WTC11 (cell line): ENCODE results near the gene MX2. TPM values are rescaled to one million over a fixed set of nuclear protein-coding genes. Genes with fewer than 3 reads are reported as not detected.

Experiments
- ATAC-seq: fragments of 200-7000 bp; cut with Tn5 transposase; 2 replicates; pipeline ENCODE4 v1.10.0; 2021; ENCODE audit warnings: mild to moderate bottlenecking, moderate library complexity
- CTCF ChIA-PET: fragments of 300-600 bp; sonication (Branson Sonifier 250); formaldehyde crosslinking; loops from one replicate; lab custom pipeline; 2021; ENCODE audit warnings: antibody characterized with exemption; lab: Charles Lee
- POLR2A ChIA-PET: fragments of 350-600 bp; sonication (Branson Sonifier 250); formaldehyde crosslinking; loops from one replicate; lab custom pipeline; 2021; ENCODE audit warnings: antibody characterized with exemption; lab: Charles Lee
- DNase-seq: peaks from one replicate; pipeline ENCODE4 v3.0.0; 2021; ENCODE audit warnings: low spot score
- H3K27ac Mint-ChIP-seq: 2 replicates; pipeline ENCODE4 v1.8.0; 2021; ENCODE audit warnings: mixed read lengths
- H3K27me3 Mint-ChIP-seq: 2 replicates; pipeline ENCODE4 v1.8.0; 2021; ENCODE audit warnings: low read depth, mild to moderate bottlenecking, moderate library complexity, mixed read lengths
- H3K36me3 Mint-ChIP-seq: 2 replicates; pipeline ENCODE4 v1.8.0; 2021; ENCODE audit warnings: mixed read lengths
- H3K4me1 Mint-ChIP-seq: 2 replicates; pipeline ENCODE4 v1.8.0; 2022; ENCODE audit warnings: mixed read lengths
- H3K4me3 Mint-ChIP-seq: 2 replicates; pipeline ENCODE4 v1.8.0; 2021; ENCODE audit warnings: mild to moderate bottlenecking, moderate library complexity, mixed read lengths
- H3K9me3 Mint-ChIP-seq: 2 replicates; pipeline ENCODE4 v1.8.0; 2021; ENCODE audit warnings: mixed read lengths
- CTCF ChIP-seq: fragments of 200-600 bp; IDR thresholded peaks from 2 replicates; pipeline ENCODE4 v1.8.0; 2022; ENCODE audit warnings: antibody characterized with exemption
- E2F5 ChIP-seq: sonication (generic); formaldehyde crosslinking; IDR thresholded peaks from 2 replicates; pipeline ENCODE4 v1.8.1; 2022; ENCODE audit warnings: mild to moderate bottlenecking, moderate library complexity, missing genetic modification reagents
- IRF2 ChIP-seq: sonication (generic); formaldehyde crosslinking; IDR thresholded peaks from 2 replicates; pipeline ENCODE4 v1.8.0; 2022; ENCODE audit warnings: low read depth, missing genetic modification reagents, borderline replicate concordance
- NFE2L1 ChIP-seq: sonication (generic); formaldehyde crosslinking; IDR thresholded peaks from 2 replicates; pipeline ENCODE4 v1.8.1; 2023; ENCODE audit warnings: missing genetic modification reagents
- PRDM15 ChIP-seq: sonication (generic); formaldehyde crosslinking; IDR thresholded peaks from 2 replicates; pipeline ENCODE4 v1.8.0; 2022; ENCODE audit warnings: missing genetic modification reagents
- ZBTB43 ChIP-seq: sonication (generic); formaldehyde crosslinking; IDR thresholded peaks from 2 replicates; pipeline ENCODE4 v1.8.1; 2023; ENCODE audit warnings: mild to moderate bottlenecking, missing genetic modification reagents
- ZNF138 ChIP-seq: sonication (generic); formaldehyde crosslinking; conservative IDR thresholded peaks from 2 replicates; pipeline ENCODE4 v1.8.1; 2022; ENCODE audit warnings: mild to moderate bottlenecking, moderate library complexity, missing genetic modification reagents
- total RNA-seq: library from RNA; stranded (reverse); gene quantifications from 3 replicates; pipeline ENCODE4 v1.2.3, GENCODE V29; 2021
- TF ChIP-seq, protein P1 (sequence below): sonication (generic); formaldehyde crosslinking; conservative IDR thresholded peaks from 2 replicates; pipeline ENCODE4 v1.8.1; 2022; ENCODE audit warnings: mild to moderate bottlenecking, missing genetic modification reagents
- TF ChIP-seq, protein P2 (sequence below): sonication (generic); formaldehyde crosslinking; IDR thresholded peaks from 2 replicates; pipeline ENCODE4 v1.8.0; 2022; ENCODE audit warnings: mild to moderate bottlenecking, missing genetic modification reagents

The MX2 gene
- total RNA-seq, 1 experiment from 2014 or later, result 2.6 TPM

DNA sequence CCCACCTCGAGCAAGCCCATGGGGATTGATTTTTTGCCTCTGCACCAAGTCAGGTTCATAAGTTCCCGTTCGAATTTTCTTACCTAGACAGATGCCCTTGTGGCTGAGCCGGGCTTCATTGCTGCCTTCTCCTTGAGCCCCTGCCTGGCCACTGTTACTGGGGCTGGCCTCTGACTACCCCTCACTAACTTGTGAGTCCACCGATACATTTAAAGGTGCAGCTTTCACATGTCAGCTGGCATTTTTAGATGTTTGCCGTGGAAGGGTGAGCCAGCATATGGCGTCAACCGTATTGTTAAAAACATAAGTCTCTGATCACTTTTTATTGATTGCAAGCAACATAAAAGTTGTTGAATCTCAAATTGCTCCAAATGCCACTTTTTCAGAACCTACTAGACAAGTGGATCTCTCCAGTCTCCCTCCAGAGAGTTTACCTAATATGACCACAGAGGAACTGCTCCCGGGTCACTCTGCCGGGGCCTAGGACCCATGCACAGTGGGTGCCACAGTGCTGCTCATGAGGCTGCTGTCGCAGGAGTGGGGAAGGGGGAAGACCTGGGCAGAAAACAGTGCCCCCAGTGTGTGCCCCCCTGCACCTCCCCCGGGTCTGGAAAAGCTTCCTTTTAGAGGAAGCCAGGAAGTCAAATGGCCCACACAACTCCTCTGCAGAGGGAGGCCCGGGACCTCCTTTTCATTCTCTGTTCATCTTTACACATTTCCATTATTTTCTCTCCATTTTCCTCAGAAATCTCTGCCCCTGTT lies 83.1 kb downstream of the MX2 start:
- Mint-ChIP-seq H3K36me3 (no peaks in the 10 kb centered on the region), H3K27ac (no peak overlapping the region)
- CTCF ChIA-PET, result interaction anchor here (1.6 kb wide), 1 partner anchor 162 kb away, joined by 3 read pairs; no protein-coding TSS in a partner anchor

More for the DNA sequence above, 83.1 kb downstream of the MX2 start:
- H3K4me1 Mint-ChIP-seq, result peaks cover 3% of the 10 kb centered on the region; the same call in 1 of the 2 replicates
- TF ChIP-seq E2F5 (CRISPR knock-in tag), result no peak
- no peak for TF ChIP-seq ZBTB43 (CRISPR knock-in tag)
- TF ChIP-seq, protein P1, sequence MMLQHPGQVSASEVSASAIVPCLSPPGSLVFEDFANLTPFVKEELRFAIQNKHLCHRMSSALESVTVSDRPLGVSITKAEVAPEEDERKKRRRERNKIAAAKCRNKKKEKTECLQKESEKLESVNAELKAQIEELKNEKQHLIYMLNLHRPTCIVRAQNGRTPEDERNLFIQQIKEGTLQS, result no peak
- no peak for TF ChIP-seq IRF2 (CRISPR knock-in tag)
- TF ChIP-seq NFE2L1 (CRISPR knock-in tag), result no peak
- no peak for TF ChIP-seq ZNF138 (CRISPR knock-in tag)
- TF ChIP-seq CTCF, result no peak
- TF ChIP-seq, protein P2, sequence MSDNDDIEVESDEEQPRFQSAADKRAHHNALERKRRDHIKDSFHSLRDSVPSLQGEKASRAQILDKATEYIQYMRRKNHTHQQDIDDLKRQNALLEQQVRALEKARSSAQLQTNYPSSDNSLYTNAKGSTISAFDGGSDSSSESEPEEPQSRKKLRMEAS (CRISPR knock-in tag), result no peak
- no peak for TF ChIP-seq PRDM15 (CRISPR knock-in tag)
- H3K4me3 Mint-ChIP-seq, result no peak overlapping the region
- no peak for ATAC-seq
- H3K9me3 Mint-ChIP-seq, result no peaks in the 10 kb centered on the region
- peaks cover 3% of the 10 kb centered on the region for H3K27me3 Mint-ChIP-seq
- POLR2A ChIA-PET, result no interaction called here
- no peak for DNase-seq
